Spleen (tissue), 7 donors: ENCODE data around the gene B4GALNT2.

ENCODE experiments used
- POLR2AphosphoS5 ChIP-seq, 3 donors: sonication (generic); formaldehyde crosslinking; IDR thresholded peaks; one replicate each; pipeline ENCODE4 v1.5.1; 2017; ENCODE audit warnings: antibody characterized with exemption in 3 of 3
- TF ChIP-seq, protein P1 (sequence below), 11 experiments: fragments of 200-600 bp in 7 of 11; fragments of 450-650 bp in 4 of 11; sonication (generic) in 4 of 11; IDR thresholded peaks in 8 of 11; conservative IDR thresholded peaks in 3 of 11; 1 replicate in 7 of 11; 2 replicates in 4 of 11; pipeline versions ENCODE4 v1.4.0 to v1.8.0; 2016 to 2021; ENCODE audit warnings: antibody characterized with exemption in 11 of 11, inconsistent platforms in 4 of 11, mild to moderate bottlenecking in 1 of 11
- donor health status: DM: no; HTN: no; CAD: no; lungs with moderate emphysema.
- donor health status: DM: no; HTN: no; CAD: no.
- donor health status: DM: no; HTN: no; CAD: no.

DNA sequence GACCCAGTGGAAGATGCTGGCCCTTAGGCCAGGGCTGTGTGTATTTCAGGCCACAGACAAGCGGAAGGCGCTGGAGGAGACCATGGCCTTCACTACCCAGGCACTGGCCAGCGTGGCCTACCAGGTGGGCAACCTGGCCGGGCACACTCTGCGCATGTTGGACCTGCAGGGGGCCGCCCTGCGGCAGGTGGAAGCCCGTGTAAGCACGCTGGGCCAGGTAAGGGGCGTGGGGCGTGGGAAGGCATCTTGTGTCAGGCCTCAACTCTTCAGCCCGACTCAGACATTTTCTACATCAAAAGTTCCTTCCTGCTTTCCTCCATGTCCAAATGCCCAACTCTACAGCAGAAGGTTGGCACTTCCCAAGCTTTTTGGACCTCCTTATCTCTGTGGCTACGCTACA lies 83.9 kb downstream of the B4GALNT2 start:
- TF ChIP-seq, protein P1, sequence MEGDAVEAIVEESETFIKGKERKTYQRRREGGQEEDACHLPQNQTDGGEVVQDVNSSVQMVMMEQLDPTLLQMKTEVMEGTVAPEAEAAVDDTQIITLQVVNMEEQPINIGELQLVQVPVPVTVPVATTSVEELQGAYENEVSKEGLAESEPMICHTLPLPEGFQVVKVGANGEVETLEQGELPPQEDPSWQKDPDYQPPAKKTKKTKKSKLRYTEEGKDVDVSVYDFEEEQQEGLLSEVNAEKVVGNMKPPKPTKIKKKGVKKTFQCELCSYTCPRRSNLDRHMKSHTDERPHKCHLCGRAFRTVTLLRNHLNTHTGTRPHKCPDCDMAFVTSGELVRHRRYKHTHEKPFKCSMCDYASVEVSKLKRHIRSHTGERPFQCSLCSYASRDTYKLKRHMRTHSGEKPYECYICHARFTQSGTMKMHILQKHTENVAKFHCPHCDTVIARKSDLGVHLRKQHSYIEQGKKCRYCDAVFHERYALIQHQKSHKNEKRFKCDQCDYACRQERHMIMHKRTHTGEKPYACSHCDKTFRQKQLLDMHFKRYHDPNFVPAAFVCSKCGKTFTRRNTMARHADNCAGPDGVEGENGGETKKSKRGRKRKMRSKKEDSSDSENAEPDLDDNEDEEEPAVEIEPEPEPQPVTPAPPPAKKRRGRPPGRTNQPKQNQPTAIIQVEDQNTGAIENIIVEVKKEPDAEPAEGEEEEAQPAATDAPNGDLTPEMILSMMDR (IDR thresholded peaks at IDR 0.05 in 8 of 11, conservative IDR thresholded peaks at IDR 0.05 in 3 of 11), result no peak
- peak in 1 of 3 donors; percentile 69 for TF ChIP-seq POLR2AphosphoS5 (IDR thresholded peaks at IDR 0.05)
